Measurements from ENCODE around the gene MYPOP. TPM values are rescaled to one million over a fixed set of nuclear protein-coding genes. Genes with fewer than 3 reads are reported as not detected.

Gene MYPOP
- total and polyA plus RNA-seq, 10 of the 15 experiments (the other 5 are each of a cell fraction or from before 2014, with no cell fraction given) = 0.47 to 9.4 (median 1.4) TPM

DNA sequence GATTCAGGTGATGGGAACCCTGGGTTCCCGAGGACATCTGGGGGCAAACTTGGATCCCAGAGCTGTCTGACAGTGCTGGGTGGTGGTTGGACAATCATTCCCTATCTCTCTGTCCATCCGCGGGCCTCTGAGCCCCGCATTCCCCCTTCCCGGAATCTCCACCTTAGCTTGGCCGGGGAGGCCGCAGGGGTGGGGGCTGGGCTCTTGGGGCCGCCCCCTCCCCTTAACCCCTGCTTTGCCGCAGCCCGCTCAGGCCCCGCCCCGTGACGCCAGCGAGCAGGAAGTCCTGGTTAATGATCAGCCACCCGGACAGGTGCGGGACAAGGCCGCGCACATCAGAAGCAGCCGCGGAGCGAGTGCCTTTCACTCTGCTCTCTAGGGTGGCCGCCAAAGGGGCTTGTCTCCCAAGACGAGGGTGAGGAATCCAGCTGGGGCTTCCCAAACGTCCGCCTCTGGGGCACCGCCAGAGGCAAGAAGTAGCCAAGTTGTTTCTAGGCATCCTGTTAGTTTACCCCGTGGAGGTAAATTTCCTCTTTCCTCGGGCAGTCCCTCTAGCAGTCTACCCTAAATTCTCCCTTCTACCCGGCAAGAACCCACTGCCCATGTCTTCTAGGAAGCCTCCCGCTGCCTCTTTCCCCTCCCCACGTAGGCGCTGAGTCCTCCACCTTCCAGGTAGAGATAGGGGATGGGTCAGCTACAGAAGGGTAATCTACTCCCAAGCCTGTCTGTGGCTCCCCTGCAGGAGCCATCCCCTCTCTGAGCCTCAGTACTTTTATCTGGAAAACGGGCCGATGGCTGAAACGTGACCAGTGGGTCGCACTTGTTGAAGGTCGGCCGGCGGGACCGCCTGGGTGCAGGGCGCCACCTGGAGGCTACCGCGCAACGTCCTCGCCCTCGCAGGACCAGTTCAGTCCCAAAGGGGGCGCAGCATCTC lies 19.5 kb downstream of the MYPOP start (continued):
- TF ChIP-seq ZBTB11 (CRISPR knock-in tag; IDR thresholded peaks at IDR 0.05) (no peak), MAX (IDR thresholded peaks at IDR 0.05; ENCODE audit: low read depth, low read length) (no peak; the same call in 1 of the 2 replicates), SIN3A (IDR thresholded peaks at IDR 0.05; ENCODE audit: low read depth, low read length) (no peak), RAD21 (IDR thresholded peaks at IDR 0.05; ENCODE audit: insufficient read depth, low read depth, low read length) (peak; percentile 79), KDM1A (IDR thresholded peaks at IDR 0.05; ENCODE audit: borderline replicate concordance) (no peak)
- TF ChIP-seq, protein P1, sequence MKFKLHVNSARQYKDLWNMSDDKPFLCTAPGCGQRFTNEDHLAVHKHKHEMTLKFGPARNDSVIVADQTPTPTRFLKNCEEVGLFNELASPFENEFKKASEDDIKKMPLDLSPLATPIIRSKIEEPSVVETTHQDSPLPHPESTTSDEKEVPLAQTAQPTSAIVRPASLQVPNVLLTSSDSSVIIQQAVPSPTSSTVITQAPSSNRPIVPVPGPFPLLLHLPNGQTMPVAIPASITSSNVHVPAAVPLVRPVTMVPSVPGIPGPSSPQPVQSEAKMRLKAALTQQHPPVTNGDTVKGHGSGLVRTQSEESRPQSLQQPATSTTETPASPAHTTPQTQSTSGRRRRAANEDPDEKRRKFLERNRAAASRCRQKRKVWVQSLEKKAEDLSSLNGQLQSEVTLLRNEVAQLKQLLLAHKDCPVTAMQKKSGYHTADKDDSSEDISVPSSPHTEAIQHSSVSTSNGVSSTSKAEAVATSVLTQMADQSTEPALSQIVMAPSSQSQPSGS (IDR thresholded peaks at IDR 0.05; ENCODE audit: low read length) = no peak
- TF ChIP-seq, protein P2, sequence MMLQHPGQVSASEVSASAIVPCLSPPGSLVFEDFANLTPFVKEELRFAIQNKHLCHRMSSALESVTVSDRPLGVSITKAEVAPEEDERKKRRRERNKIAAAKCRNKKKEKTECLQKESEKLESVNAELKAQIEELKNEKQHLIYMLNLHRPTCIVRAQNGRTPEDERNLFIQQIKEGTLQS (IDR thresholded peaks at IDR 0.05; ENCODE audit: borderline replicate concordance, extremely low read depth, low read depth, low read length) = peak; percentile 64; the same call in 1 of the 2 replicates

All from GM12878 (cell line).